ENCODE data around the gene ENGASE. TPM values are rescaled to one million over a fixed set of nuclear protein-coding genes. Genes with fewer than 3 reads are reported as not detected.

ENGASE gene
- total RNA-seq, 1 donor from 2014 or later = 9.1 TPM

DNA sequence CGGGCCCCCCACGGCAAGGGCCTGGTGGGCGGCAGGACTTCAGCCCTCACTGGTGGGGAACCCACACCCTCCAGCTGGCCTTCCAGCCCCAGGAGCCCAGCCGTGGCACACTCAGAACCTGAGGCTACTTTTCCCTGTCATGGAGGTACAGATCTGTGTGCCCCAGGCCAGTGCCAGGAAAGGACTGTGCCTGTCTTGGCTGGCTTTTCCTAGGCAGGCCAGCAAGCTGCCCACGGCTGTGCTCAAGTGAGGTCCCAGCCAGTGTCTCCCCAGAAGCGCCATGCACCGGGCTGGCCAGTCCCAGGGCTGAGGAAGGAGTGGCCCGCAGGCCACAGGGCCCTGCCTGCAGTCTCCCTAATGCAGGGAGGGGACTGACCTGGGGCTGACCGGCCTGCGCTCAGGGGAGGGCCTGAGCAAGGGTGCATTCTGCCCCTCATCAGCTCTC is 16.6 kb downstream of the ENGASE start:
- DNase-seq (ENCODE audit: low read depth in 2 of 2) = no peak

DNA sequence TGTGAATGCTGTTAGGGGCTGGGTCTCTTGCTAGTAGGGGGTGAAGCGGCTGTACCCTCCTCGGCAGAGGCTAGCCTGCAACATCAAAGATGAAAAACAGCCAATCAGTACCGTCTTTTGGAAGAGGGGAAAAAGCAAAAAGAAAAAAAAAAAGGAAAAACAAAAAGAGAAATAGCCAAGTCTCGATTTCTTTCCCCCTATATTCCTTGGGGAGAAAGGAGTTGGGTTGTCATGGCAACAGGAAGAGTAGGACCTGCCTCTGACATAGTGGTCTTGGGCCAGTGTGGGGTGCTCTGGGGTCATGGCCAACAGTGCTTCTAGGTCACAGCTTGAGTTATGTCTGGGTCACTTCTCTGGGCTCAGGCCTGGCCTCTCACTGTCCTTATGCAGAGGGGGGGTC is 17.9 kb downstream of the ENGASE start:
- DNase-seq (ENCODE audit: low read depth in 2 of 2) = no peak

DNA sequence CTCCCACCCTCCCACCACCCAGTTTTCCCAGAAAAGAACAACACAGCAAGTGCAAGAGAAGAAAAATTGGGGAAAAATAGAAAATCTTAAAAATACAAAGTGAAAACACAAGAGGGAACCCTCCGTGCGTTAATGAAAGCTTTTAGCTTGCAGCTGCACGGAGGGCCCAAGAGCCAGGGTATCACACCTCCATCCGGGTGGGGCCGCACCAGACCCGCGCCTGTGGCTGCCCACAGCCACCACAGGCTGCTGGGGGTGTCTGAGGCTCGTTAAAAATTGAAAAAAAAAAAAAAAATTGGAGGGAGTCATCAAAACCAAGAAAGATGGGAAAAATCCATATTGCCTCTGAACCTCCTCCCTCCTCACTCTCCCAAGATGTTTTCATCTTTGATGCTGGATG is 18.6 kb downstream of the ENGASE start:
- no peak for DNase-seq (ENCODE audit: low read depth in 2 of 2)

DNA sequence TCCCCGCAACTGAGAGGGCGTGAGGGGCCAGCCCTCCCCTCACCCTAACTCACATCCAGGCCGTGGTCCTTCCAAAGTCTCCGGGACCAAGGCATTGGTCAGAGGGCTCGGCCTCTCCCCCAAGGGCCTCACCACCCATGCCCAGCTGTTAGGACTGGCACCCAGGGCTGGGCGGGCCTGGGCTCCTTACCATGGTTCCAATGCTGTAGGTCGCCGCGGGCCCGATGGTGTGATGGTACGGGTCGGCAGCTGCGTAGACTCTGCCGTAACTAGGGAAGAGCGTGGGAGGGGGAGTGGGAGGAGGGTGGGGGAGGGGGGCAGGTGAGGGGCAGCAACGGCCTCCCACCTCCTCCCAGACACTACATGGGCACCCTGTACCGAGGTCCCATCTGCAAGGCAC is 19.6 kb downstream of the ENGASE start:
- no peak for DNase-seq (ENCODE audit: low read depth in 2 of 2)

DNA sequence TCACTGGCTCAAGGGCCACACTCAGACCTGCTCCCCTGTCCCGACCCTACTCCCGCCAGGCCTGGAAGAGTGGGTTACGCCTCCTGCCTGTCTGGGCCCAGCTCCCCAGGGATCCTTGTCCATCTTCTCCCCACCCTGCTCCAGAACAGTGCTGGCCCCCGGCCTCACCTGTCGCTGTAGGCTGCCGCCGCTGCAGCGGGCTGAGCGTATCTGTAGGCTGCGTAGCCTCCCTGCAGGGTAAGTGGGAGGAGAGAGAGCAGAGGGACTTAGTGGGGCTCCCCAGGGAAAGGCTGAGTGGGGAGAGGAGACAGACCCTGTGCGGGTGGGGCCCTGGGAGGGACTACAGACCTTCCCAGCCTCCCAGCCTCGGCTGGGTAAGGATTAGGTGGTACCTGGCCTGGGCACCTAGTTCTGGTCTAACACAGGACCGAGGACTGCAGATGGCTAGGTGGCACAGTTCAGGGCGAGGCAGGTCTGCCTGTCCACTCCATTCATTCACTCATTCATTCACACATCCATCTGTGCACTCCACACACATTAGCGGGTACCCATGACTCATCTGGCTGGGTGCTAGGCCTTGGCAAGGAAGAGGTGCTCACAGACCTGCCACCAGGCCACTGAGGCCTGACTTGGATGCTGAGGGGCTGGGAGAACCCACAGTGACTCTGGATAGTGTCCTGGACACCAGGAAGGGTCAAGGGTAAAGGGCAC is 20.9 kb downstream of the ENGASE start:
- no peak for DNase-seq (ENCODE audit: low read depth in 2 of 2)

DNA sequence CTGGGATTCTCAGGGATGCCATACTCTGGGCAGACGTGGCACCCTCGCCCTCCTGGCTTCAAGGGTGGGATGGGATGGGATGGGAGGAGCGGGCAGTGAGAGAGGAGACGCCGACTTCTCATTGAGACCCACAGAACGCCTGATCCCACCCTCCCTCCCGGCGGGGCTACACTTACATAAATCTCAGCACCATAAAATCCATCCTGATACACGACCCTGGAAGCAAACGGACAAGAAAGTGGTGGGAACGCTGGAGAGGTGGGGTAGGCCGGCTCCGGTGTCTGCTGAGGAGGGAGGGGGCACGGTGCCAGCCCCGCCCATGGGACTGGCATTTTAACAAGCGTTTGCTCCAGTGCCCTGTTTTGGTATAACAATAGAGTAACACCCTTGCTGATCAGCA is 21.9 kb downstream of the ENGASE start:
- DNase-seq (ENCODE audit: low read depth in 2 of 2) = no peak

DNA sequence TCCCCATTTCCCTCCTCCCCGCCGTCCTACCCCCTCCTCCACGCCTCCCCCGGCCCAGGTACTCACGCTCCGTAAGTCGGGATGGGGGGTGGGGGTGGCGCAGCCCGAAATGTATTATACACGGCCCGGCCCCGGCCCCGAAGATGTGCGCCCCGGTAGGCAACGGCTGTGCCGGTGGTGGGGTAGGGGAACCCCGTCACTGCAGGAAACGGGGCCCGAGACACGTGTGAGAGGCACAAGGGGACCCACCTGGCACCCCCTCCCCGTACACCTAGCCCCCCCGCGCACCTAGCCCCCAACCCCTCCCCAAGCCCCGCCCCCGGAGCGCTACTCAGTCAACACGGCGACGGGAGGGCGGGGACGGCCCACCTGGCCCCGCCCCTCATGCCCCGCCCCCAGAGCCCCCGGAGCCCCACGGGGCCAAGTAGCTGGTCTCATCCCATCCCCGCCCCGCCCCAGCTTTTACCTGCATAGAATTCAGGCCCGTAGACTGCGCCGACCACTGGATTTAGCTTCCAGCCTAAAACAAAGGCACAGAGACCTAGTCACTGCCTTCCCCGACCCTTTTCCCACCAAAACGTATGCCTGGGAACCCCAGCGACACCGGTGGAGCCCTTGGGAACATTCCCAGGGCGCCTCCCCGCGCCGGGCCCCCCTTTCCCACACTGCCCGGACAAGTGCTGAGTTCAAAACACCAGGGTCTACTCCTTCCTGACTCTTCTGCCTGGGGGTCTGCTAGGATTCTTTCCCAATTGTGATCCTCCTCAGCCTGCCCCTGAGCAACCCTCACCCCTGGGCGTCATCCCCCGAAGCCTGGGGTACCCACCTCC is 22.8 kb downstream of the ENGASE start:
- DNase-seq (ENCODE audit: low read depth in 2 of 2) = no peak

DNA sequence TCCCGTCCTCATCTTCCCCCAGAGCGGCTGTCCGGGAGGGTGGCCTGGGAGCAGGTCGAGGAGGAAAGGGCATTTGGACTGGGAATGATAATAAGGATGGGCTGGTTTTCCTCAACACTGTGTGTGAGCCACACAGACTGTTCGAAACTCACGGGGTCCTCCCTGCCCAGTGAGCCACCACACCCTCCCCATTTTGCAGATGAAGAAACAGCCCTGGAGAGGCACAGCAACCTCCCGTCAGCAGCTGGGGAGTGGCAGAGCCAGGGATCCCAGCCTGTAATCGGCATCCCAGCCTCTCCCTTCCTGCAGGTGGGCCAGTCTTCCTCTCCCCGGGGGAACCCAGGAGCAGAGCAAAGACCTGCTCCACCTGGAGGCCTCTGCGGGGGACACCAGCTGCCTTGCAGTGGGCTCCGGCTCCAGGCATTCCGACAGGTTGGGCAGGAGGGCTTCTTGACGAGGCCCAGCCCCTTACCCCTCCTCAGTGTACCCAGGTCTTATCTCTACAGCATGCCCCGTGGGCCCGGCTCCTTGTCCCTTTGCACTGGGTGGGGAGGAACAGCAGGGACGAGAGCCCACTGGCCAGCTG is 23.8 kb downstream of the ENGASE start:
- no peak for DNase-seq (ENCODE audit: low read depth in 2 of 2)

DNA sequence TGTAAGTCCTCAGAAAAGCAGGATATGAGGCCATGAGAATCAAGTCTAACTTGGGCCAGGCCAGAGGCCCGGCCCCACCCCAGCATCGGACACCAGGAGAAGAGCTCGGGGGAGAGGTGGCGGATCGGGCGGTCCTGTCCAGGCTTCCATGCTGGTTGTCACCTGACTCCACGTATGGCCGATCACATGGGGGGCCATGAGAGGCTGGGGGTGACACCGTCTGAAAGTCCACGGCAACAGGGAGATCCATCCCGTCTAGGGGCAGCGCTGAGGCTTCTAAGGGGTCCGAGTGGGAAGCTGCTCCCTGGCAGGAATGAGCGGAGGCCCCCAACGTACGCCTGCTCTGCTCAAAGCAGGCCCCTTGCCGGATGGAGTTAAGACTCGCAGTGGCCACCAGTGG is 25.8 kb downstream of the ENGASE start:
- no peak for DNase-seq (ENCODE audit: low read depth in 2 of 2)

DNA sequence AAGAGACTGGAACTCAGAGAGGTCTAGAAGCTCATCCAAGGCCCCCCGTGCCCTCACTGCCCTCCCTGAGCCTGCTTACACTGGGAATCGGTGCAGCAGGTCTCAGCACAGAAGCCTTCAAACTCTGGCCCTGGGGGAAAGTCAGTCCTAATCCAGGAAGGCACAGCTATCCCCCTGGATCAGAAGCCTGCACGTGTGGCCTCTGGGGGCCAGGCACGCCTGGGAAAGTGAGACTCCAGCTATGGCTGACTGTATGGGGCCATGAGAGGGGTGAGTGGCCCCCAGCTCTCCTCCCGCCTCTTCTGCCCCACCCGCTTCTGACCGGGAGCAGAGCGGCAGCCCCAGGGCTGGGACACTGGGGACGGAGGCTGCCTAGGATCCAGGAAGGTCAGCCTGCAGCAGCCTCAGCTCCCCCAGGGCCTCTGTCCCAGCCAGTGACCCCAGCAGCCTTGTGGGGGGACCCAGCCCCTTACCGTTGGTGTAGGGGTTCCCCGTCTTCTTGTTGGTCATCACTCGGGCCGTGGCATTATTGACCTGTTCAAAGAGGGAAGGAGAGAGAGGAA is 26.6 kb downstream of the ENGASE start:
- no peak for DNase-seq (ENCODE audit: low read depth in 2 of 2)

DNA sequence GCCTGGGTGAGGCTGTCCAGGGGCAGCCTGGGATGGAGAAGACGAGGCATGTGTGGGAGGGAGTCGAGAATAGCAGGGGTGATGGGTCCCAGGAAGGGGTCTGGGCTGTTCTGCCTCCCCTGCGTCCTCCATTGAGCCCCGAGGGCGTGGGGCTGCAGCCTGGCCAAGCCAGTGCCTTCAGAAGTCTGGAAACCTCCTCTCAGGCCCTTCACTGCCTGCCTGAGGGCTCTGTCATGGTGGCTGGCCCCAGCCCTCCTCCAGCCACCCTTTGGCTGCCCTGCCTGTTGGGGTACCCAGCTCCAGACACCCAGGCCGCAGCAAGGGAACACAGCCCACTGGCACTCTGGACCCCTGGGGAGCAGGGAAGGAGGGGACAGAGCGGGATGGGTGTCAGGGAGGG is 27.6 kb downstream of the ENGASE start:
- no peak for DNase-seq (ENCODE audit: low read depth in 2 of 2)

DNA sequence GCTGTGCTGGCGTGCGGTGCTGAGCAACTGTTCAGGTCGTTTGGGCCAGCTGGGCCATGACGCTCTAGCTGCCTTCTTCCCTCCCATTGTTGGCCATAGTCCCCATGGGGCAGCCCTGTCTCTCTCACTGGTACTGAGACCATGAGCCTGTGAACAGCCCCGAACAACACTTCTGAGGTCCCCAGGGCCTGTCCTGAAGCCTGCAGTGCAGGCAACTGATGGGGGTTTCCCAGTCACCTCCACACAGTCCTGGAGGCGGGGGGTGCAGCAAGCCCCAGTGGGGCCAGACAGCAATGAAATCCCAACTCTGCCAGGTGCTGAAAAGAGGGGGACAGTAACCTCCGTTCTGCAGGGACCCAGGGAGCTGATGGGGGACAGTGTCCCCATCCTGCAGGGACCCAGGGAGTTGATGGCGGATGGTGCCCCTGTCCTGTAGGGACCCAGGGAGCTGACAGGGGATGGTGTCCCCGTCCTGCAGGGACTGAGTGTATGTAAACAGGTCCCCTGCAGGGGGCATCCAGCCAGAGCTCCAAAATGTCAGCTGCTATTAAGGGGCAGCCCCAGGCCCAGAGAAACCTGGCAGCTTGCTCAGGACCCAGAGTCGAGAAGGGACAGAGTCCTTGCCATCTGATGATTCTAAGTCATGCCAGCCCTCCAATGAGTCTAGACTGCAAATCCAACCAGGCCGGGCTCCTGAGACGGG is 30.4 kb downstream of the ENGASE start:
- DNase-seq (ENCODE audit: low read depth in 2 of 2) = no peak

DNA sequence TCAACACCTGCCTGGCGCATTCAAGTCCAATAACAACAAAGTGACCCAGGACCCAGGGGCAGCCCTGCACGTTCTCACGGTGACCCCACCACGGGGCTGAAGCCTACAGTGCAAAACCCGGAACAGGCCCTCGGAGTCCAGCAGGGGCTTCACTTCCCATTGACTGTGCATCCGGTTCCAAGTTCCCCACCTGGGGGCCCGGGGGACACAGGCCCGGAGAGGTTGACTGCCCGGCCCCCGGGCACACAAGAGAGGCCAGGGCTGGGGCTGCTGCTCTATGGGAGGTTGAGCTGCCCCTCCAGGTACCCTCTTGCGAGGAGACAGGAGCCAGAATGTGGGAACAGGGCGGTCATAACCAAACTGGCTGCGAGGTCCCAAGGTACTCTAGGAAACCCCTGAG is 31.3 kb downstream of the ENGASE start:
- no peak for DNase-seq (ENCODE audit: low read depth in 2 of 2)

DNA sequence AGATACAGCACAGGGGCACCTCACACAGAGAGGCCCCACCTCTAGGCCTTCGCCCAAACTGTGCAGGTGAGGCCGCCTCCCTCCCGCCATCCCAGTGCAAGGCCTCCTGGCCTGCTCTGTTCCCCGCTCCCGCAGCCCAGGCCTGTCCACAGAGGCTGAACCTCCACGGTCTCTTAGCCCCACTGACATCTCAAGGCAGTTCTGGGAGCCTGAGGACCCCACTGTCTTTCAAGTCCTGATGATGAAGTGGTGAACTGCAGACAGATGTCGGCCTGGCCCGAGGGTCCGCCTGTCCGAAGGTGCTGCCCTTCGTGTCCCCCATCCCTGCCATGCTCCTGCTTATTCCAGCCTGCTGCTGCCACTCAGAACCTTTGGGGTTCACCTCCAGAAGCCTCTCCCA is 32.3 kb downstream of the ENGASE start:
- DNase-seq (ENCODE audit: low read depth in 2 of 2) = no peak

DNA sequence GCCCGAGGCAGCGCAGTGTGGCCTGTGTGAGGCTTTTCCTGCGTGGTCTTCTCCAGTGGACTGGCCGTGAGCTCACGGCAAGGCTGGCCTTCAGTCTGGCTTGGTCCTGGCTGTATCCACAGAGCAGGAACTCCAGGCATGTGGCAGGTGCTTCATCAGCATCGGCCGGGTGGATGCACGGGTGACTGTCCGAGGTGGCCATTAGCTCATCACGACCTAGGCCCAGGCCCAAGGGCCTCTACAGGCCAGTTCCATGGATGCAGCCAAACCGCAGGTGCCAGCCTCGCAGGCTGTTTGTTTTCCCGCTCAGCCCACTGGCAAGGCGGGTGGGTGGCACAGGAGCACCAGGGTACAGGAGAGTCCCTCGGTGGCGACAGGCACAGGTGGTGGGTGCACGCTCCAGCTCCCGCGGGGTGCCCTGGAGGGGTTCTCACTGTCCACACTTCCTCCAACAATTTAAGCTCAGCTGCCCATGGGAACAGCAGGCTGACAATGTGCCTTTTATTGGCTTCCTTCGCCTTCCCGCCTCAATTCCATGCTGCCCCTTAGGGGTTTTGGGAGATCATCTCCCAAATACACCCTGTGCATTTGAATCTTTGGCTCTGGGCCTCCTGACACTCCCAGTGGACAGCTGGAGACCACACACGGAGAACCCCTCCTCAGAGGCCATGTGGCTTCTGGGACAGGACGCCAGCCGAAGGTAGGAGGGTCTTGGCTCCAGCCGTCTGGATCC is 33.0 kb downstream of the ENGASE start:
- no peak for DNase-seq (ENCODE audit: low read depth in 2 of 2)

DNA sequence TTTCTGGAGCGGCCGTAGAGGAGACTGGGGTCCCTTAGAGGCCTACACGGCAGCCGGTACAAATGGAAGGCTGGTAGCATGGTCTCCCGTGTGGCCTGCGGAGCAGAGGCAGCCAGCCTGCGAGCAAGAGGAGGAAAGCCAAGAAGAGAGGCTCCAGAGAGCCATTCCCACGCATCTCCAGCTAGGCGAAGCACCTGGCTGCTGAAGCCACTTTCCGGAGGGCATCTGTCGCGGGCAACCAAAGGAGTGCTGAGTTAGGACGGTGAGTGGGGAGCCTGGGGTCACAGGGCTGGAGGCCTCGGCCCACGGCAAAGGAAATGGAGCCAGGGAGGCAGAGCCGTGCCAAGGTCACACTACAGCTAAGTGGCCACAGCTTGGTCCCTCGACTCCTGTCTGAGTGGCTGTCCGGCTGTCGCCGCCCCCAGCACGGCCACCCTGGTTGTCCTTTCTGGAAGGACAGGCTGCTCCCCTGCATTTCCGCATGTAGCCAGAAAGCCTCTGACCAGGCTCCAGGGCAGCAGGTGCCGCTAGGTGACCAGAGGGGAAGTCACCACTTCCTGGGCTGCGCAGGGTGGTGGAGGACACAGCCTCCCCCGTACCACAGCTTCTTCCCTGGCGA is 33.7 kb downstream of the ENGASE start:
- no peak for DNase-seq (ENCODE audit: low read depth in 2 of 2)

DNA sequence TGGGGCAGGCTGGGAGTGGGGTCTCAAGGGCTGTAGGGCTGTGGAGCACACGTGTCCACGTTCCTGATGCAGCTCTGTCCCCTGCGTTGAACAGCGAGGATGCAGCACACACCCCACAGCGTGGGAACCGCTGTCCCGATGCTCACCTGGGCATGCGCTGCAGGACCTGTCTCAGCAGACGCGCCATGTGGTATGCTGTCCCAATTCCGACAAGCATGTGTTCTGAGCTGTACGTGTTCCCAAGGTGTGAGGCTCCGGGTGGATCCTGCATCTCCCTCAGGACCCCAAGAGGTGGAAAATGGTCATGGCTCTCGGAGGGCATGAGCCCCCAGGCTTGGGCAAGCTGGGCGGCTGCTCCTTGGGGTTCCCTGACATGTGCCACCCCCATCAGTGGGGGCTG is 34.2 kb downstream of the ENGASE start:
- DNase-seq (ENCODE audit: low read depth in 2 of 2) = no peak

DNA sequence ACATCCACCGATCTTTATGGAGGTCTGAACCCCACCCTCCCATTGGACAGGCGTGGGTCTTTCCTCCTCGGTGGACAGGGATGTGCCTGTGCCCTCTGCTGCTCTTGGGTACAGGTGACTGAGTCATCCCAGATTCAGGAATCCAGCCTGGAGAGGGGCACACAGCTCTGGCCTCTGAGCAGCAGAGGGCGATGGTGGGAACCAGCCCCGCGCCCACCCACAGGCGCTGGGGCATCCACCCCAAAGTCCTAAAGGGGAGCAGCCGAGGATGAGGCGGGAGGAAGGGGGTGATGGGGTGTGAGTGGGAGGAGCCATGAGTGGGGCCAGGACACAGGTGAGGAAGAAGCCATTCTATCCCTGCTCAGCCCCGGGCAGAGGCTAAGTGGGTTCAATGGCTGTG is 35.0 kb downstream of the ENGASE start:
- DNase-seq (ENCODE audit: low read depth in 2 of 2) = no peak

DNA sequence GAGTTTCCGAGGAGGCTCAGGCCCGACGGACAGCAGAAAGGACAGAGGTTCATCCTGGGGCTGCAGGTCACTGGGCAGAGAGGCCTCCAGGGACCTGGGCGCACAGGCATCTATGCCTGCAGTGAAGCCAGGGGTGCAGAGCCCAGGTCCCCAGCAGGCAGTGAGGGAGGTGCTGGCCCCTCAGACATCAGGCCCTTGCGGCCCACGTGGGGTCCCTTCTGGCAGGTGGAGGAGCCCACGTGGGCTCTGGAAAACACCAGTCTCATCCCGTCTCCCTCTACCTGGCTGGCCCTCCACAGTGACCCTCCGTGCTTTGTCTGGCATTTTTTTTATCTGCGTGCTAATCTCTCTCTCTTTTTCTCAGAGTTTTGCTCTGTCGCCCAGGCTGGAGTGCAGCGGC is 36.5 kb downstream of the ENGASE start:
- no peak for DNase-seq (ENCODE audit: low read depth in 2 of 2)

DNA sequence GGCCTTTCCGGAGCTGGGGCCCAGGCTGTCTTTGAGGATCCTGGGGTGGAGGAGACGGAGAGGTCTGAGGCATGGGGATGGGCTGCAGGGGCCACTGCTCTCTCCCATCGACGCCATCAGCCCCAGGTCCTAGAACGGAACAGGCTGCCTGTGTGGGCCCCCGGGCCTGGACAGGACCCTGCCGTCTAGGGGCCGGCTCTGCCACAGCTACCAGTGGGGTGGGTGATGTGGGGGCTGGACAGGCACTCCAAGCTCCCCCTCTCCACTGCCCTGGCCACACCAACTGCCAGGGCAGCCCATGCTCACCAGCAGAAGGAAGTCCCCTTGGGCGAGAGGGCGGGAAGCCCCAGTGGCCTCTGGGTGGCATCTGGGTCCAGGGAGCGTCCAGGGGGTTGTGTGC is 37.8 kb downstream of the ENGASE start:
- no peak for DNase-seq (ENCODE audit: low read depth in 2 of 2)
